ENCODE data around the gene CLPTM1L.

DNA sequence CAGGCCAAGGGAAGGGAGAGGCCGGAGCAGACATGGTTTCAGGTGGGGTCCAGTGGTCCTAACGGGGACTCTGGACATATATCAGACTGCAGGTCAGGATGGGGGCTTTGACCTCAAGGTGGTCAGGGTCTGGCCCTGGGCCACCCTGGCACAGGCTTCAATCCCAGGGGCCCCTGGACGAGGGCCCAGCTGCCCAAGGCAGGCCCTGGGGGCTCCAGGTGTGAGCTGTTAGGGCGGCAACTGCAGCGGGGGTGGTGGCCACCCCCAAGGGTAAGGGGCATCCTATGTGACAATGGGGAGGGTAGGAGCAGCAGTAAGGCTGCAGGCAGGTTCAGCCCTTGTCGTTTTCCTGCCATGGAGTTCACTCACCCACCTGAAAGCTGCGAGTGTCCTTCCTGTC, 45.4 kb upstream of the CLPTM1L start:
- TF ChIP-seq NFRKB (IDR thresholded peaks at IDR 0.05): no peak
- no peak for TF ChIP-seq SP1 (IDR thresholded peaks at IDR 0.05)
- TF ChIP-seq SUZ12 (IDR thresholded peaks at IDR 0.05): no peak
- no peak for TF ChIP-seq HDGF (IDR thresholded peaks at IDR 0.05; ENCODE audit: borderline replicate concordance)
- no peak for TF ChIP-seq FOXA1 (IDR thresholded peaks at IDR 0.05)
- TF ChIP-seq CTBP1 (IDR thresholded peaks at IDR 0.05; ENCODE audit: borderline replicate concordance): no peak
- no peak for TF ChIP-seq ELF4 (IDR thresholded peaks at IDR 0.05)
- no peak for TF ChIP-seq ZNF384 (IDR thresholded peaks at IDR 0.05)
- TF ChIP-seq BHLHE40 (IDR thresholded peaks at IDR 0.05; ENCODE audit: borderline replicate concordance): no peak
- no peak for TF ChIP-seq ARNT (IDR thresholded peaks at IDR 0.05)
- TF ChIP-seq, protein P1, sequence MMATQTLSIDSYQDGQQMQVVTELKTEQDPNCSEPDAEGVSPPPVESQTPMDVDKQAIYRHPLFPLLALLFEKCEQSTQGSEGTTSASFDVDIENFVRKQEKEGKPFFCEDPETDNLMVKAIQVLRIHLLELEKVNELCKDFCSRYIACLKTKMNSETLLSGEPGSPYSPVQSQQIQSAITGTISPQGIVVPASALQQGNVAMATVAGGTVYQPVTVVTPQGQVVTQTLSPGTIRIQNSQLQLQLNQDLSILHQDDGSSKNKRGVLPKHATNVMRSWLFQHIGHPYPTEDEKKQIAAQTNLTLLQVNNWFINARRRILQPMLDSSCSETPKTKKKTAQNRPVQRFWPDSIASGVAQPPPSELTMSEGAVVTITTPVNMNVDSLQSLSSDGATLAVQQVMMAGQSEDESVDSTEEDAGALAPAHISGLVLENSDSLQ (IDR thresholded peaks at IDR 0.05): no peak
- no peak for TF ChIP-seq TARDBP (IDR thresholded peaks at IDR 0.05)
- TF ChIP-seq FOXK2 (IDR thresholded peaks at IDR 0.05): no peak

Measured in HEK293T (cell line).